Glutamatergic neuron (in vitro differentiated cells): ENCODE measurements around the gene KRTAP17-1. TPM values are rescaled to one million over a fixed set of nuclear protein-coding genes. Genes with fewer than 3 reads are reported as not detected.

ENCODE experiments used
- DNase-seq: peaks from one replicate; pipeline ENCODE4 v3.0.0; 2022
- H3K27ac Mint-ChIP-seq: one replicate; pipeline ENCODE4 v1.8.0; 2020; ENCODE audit warnings: mild to moderate bottlenecking, mixed read lengths, inconsistent platforms; ENCODE audit not compliant: unreplicated experiment
- H3K27me3 Mint-ChIP-seq: one replicate; pipeline ENCODE4 v1.8.0; 2020; ENCODE audit warnings: mild to moderate bottlenecking, moderate library complexity, mixed read lengths, inconsistent platforms; ENCODE audit not compliant: unreplicated experiment
- H3K36me3 Mint-ChIP-seq: one replicate; pipeline ENCODE4 v1.8.0; 2020; ENCODE audit warnings: mild to moderate bottlenecking, mixed read lengths, inconsistent platforms; ENCODE audit not compliant: unreplicated experiment
- H3K4me1 Mint-ChIP-seq: one replicate; pipeline ENCODE4 v1.8.0; 2020; ENCODE audit warnings: mild to moderate bottlenecking, low read depth, mixed read lengths, inconsistent platforms; ENCODE audit not compliant: unreplicated experiment
- H3K4me3 Mint-ChIP-seq: one replicate; pipeline ENCODE4 v1.8.0; 2020; ENCODE audit warnings: mild to moderate bottlenecking, mixed read lengths, inconsistent platforms; ENCODE audit not compliant: unreplicated experiment
- H3K9me3 Mint-ChIP-seq: one replicate; pipeline ENCODE4 v1.8.0; 2020; ENCODE audit warnings: mild to moderate bottlenecking, moderate library complexity, mixed read lengths, inconsistent platforms; ENCODE audit not compliant: unreplicated experiment
- long read RNA-seq: library from polyadenylated mRNA; unstranded; transcript quantifications from one replicate; pipeline ENCODE4 v2.0.0, GENCODE V29; 2020; ENCODE audit not compliant: unreplicated experiment
- total RNA-seq: library from RNA; stranded (reverse); fragmentation: NEBNext Ultra II Directional; extraction: Animal tissue kit (Norgen Biotek cat#: 25700); gene quantifications from one replicate; pipeline ENCODE4 v1.2.1, GENCODE V29; 2021; ENCODE audit not compliant: unreplicated experiment
- TF ChIP-seq, protein P1 (sequence below): fragments of 200-600 bp; sonication (generic); IDR thresholded peaks from one replicate; pipeline ENCODE4 v1.5.0; 2021; ENCODE audit not compliant: partially characterized antibody, unreplicated experiment

The KRTAP17-1 gene, protein sequence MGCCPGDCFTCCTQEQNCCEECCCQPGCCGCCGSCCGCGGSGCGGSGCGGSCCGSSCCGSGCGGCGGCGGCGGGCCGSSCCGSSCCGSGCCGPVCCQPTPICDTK
- total RNA-seq: not detected
- long read RNA-seq: 0 reads

DNA sequence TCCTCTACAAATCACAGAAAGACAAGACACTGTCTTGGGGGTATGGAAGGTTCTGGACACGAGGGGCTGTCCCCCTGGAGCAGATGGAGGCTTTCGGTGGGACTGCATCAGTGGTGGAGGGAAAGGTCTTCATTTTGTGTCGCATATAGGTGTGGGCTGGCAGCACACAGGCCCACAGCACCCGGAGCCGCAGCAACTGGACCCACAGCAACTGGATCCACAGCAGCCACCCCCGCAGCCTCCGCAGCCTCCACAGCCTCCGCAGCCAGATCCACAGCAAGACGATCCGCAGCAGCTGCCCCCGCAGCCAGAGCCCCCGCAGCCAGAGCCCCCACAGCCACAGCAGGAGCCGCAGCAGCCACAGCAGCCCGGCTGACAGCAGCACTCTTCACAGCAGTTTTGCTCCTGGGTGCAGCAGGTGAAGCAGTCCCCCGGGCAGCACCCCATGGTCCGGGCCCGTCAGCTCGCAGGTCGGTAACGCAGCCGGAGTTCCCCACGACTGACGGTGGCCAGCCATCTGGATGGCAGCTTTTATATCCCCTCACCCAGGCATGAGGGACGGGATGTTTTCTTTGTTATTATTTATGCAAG lies at the start of gene KRTAP17-1:
Gene KRTAP17-1 (minus strand): TSS at position 507 of the 591 bp plus-strand sequence. CDS start 60 bp downstream, at position 447.
- peaks cover 1% of the 10 kb centered on the region for H3K27me3 Mint-ChIP-seq
- peaks cover 9% of the 10 kb centered on the region for H3K36me3 Mint-ChIP-seq
- no peak within 1 kb of the TSS for H3K27ac Mint-ChIP-seq
- no peaks in the 10 kb centered on the region for H3K4me1 Mint-ChIP-seq
- no peak within 1 kb of the TSS for H3K4me3 Mint-ChIP-seq
- TF ChIP-seq, protein P1, sequence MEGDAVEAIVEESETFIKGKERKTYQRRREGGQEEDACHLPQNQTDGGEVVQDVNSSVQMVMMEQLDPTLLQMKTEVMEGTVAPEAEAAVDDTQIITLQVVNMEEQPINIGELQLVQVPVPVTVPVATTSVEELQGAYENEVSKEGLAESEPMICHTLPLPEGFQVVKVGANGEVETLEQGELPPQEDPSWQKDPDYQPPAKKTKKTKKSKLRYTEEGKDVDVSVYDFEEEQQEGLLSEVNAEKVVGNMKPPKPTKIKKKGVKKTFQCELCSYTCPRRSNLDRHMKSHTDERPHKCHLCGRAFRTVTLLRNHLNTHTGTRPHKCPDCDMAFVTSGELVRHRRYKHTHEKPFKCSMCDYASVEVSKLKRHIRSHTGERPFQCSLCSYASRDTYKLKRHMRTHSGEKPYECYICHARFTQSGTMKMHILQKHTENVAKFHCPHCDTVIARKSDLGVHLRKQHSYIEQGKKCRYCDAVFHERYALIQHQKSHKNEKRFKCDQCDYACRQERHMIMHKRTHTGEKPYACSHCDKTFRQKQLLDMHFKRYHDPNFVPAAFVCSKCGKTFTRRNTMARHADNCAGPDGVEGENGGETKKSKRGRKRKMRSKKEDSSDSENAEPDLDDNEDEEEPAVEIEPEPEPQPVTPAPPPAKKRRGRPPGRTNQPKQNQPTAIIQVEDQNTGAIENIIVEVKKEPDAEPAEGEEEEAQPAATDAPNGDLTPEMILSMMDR: no peak
- no peak for DNase-seq
- peaks cover 3% of the 10 kb centered on the region for H3K9me3 Mint-ChIP-seq

DNA sequence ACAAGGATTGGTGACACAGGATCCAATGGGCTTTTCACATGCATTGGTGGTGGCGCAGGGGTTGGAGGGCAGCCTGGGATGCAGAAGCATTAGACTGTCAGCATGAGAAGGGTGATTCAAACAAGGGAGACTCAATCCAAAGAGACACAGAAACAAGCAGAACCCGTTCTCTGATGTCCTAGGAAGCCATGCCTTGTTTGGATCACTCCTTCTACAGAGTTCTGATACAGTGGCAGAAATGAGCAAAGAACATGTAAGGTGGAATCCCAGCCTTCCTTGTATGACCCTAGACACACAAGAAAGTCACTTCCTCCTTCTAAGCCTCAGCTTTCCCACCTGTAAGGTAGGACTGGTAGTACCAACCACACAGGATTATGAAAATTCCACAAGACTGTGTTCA lies 48.4 kb upstream of the KRTAP17-1 start:
- DNase-seq: no peak
- Mint-ChIP-seq H3K36me3 (no peaks in the 10 kb centered on the region), H3K9me3 (peaks cover 6% of the 10 kb centered on the region), H3K4me3 (no peak overlapping the region), H3K27me3 (peaks cover 1% of the 10 kb centered on the region), H3K4me1 (peaks cover 3% of the 10 kb centered on the region), H3K27ac (no peak overlapping the region)
- TF ChIP-seq, protein P1: no peak

DNA sequence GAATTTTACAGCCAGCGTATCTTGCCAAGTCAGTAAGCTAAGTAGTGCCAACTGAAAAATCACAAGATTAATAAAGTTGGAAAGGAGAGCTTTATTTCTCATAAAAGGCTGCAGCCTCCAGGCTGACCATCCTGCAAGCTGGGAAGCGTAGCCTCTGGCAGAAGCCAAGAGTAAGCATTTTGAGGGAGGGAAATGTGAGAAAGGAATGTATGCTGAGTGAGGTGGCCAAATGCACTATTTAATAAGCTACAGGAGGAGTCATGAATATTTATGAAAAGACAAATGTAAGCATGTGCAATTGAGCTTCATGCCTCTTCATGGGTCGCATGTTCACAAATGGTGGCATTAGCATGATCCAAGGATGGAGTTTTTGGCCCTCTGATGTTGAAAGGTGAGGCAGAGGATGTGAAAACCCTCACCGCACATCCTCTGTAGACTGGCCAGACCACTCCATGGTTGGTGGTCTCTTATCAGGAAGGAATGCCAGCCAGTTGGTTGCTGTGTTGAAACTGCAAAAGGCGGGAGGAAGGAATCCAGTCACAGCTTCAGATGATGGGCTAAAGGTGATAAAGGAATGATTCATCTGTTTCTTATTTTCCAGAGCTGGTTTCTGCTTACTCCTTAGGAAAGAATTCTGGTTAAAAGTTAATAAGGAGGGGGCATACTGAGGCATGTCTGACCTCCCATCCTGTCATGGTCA lies 44.9 kb upstream of the KRTAP17-1 start:
- Mint-ChIP-seq H3K9me3 (peaks cover 2% of the 10 kb centered on the region), H3K27me3 (peaks cover 3% of the 10 kb centered on the region), H3K27ac (no peak overlapping the region), H3K4me3 (no peak overlapping the region), H3K36me3 (no peaks in the 10 kb centered on the region), H3K4me1 (no peaks in the 10 kb centered on the region)
- TF ChIP-seq, protein P1: no peak
- no peak for DNase-seq

DNA sequence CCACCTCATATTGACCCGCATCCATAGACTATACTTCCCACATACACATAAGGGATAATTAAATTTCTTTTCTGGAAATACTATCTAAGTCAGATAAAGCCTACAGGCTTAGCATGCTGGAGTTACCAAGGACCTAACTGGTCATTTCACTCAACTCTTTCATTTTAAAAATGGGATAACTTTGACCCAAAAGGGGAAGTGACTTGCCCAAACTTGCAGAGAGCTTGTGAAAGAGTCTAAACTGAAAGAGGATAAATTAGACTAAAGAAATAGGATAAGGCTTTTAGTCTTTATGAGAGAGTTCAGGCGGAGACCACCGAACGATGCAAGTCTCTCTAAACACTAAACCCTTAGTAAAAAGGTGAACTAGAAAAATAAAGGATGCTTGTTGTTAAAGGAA lies 39.0 kb upstream of the KRTAP17-1 start:
- no peak for DNase-seq
- Mint-ChIP-seq H3K27me3 (peaks cover 4% of the 10 kb centered on the region), H3K36me3 (peaks cover 4% of the 10 kb centered on the region), H3K27ac (no peak overlapping the region), H3K9me3 (peaks cover 2% of the 10 kb centered on the region), H3K4me3 (no peak overlapping the region), H3K4me1 (no peaks in the 10 kb centered on the region)
- TF ChIP-seq, protein P1: no peak
